Suprapubic skin (tissue), 4 donors: ENCODE results near the gene HLCS. TPM values are rescaled to one million over a fixed set of nuclear protein-coding genes. Genes with fewer than 3 reads are reported as not detected.

Experiments used
- DNase-seq, 2 donors: peaks; one replicate each; pipeline ENCODE4 v3.0.0-alpha.2; 2019; ENCODE audit warnings: low spot score in 2 of 2
- H3K27ac ChIP-seq: fragments of 200-600 bp; sonication (generic); one replicate; pipeline ENCODE4 v1.5.1; 2019
- H3K27me3 ChIP-seq: fragments of 200-600 bp; sonication (generic); one replicate; pipeline ENCODE4 v1.5.1; 2019
- H3K36me3 ChIP-seq: fragments of 200-600 bp; sonication (generic); one replicate; pipeline ENCODE4 v1.5.1; 2019
- H3K4me1 ChIP-seq: fragments of 200-600 bp; sonication (generic); one replicate; pipeline ENCODE4 v1.5.1; 2019
- H3K4me3 ChIP-seq: fragments of 200-600 bp; sonication (generic); one replicate; pipeline ENCODE4 v1.5.1; 2019; ENCODE audit warnings: mild to moderate bottlenecking
- H3K9me3 ChIP-seq: fragments of 200-600 bp; sonication (generic); one replicate; pipeline ENCODE4 v1.5.1; 2019
- CTCF ChIP-seq, 2 donors: fragments of 200-600 bp in 1 of 2; fragments of 450-650 bp in 1 of 2; sonication (generic) in 1 of 2; IDR thresholded peaks; one replicate each; pipeline ENCODE4 v1.5.1; 2016 to 2019; ENCODE audit warnings: antibody characterized with exemption in 2 of 2, mild to moderate bottlenecking in 1 of 2, moderate library complexity in 1 of 2
- EP300 ChIP-seq: sonication (generic); formaldehyde crosslinking; IDR thresholded peaks from one replicate; pipeline ENCODE4 v1.6.1; 2017; ENCODE audit warnings: antibody characterized with exemption
- POLR2A ChIP-seq, 2 donors: fragments of 450-650 bp; IDR thresholded peaks; one replicate each; pipeline ENCODE4 v1.6.1; 2017; ENCODE audit warnings: antibody characterized with exemption in 2 of 2, mild to moderate bottlenecking in 2 of 2, moderate library complexity in 2 of 2
- POLR2AphosphoS5 ChIP-seq, 3 donors: sonication (generic); formaldehyde crosslinking; IDR thresholded peaks; one replicate each; pipeline ENCODE4 v1.6.1; 2017; ENCODE audit warnings: antibody characterized with exemption in 3 of 3
- WGBS: methylation state at CpG from one replicate; pipeline ENCODE4 v1.1.5; 2018; 5-methylcytosine and 5-hydroxymethylcytosine counted together
- total RNA-seq, 4 donors: library from RNA; depleted of rRNA; stranded (reverse); fragments of >200 nt; gene quantifications; one replicate each; pipeline ENCODE4 v1.1.0, GENCODE V29; 2016

The HLCS gene
- total RNA-seq, 4 donors from 2014 or later, result 8.4 to 16.1 (median 11.5) TPM

DNA sequence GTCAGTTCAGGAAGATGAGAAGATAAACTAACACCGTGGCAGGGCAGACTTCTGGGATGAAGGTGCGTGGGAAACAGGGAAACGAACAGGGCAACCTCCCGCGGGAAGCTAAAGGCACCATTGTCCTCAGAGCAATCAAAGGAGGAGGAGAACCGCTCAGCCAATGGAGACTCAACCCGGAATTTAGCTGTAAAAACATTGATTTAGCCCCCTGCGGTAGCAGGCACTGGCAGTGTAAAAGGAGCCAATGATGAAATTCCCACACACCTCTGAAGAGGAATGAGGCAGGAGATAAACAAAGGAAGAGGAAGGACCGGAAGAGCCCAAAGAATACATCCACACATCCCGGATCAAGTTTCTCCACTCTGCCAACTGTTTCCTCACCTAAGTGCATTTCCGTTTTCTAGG is 19.5 kb downstream of the HLCS start:
- Histone ChIP-seq H3K27ac (no peak overlapping the region), H3K36me3 (peaks cover 32% of the 10 kb centered on the region), H3K9me3 (peaks cover 6% of the 10 kb centered on the region), H3K4me3 (no peak overlapping the region), H3K27me3 (no peaks in the 10 kb centered on the region), H3K4me1 (no peaks in the 10 kb centered on the region)
- no peak for DNase-seq
- TF ChIP-seq CTCF (IDR thresholded peaks at IDR 0.05) (no peak), POLR2A (IDR thresholded peaks at IDR 0.05) (no peak), EP300 (no peak), POLR2AphosphoS5 (IDR thresholded peaks at IDR 0.05) (no peak)
- 71% methylated on average over 11 of the region's 11 CpGs for WGBS

- Histone ChIP-seq H3K4me3 (no peak overlapping the region), H3K27ac (no peak overlapping the region), H3K36me3 (peaks cover 26% of the 10 kb centered on the region), H3K27me3 (no peaks in the 10 kb centered on the region), H3K9me3 (peaks cover 6% of the 10 kb centered on the region), H3K4me1 (no peaks in the 10 kb centered on the region)
- TF ChIP-seq CTCF (IDR thresholded peaks at IDR 0.05), result no peak
- no peak for TF ChIP-seq EP300
- TF ChIP-seq POLR2A (IDR thresholded peaks at IDR 0.05), result no peak
- no peak for TF ChIP-seq POLR2AphosphoS5 (IDR thresholded peaks at IDR 0.05)
- WGBS, result 92% methylated on average over 6 of the region's 6 CpGs
- no peak for DNase-seq
Observed at GRCh38 chr21:36945496-36946138, 20.9 kb downstream of the HLCS start.

- Histone ChIP-seq H3K4me1 (peaks cover 7% of the 10 kb centered on the region), H3K36me3 (peaks cover 13% of the 10 kb centered on the region), H3K27ac (no peak overlapping the region), H3K4me3 (no peak overlapping the region), H3K9me3 (no peaks in the 10 kb centered on the region), H3K27me3 (no peaks in the 10 kb centered on the region)
- DNase-seq, result no peak
- WGBS, result 97% methylated on average over 21 of the region's 24 CpGs
- TF ChIP-seq POLR2AphosphoS5 (IDR thresholded peaks at IDR 0.05) (no peak), POLR2A (IDR thresholded peaks at IDR 0.05) (no peak), CTCF (IDR thresholded peaks at IDR 0.05) (no peak), EP300 (no peak)
Observed at GRCh38 chr21:36936361-36937135, 29.9 kb downstream of the HLCS start.

DNA sequence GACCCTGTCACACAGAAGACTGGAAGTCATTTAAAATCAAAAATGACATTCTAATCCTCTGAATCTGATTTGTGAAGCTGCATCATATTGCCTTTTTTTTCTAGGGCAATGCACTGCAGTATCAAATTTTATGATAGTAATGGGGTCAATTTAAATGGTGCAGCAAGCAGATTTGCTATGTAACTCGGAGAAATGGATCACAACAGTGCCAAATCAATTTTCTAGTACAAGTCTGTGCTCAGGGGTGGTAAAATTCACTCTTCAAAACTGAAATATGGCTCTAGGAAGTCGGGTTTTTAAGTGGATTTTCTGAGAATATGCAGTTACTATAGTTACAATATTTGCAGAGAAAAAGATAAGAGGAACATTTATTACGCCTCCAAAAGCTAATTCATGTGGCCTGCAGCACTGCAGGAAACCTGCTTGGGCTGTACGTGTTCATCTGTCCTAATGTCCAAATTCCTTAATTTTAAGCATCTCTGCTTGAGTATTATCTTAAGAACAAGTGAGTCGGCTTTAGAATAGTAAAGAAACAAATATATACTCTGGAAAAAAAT is 31.5 kb downstream of the HLCS start:
- Histone ChIP-seq H3K27me3 (no peaks in the 10 kb centered on the region), H3K36me3 (peaks cover 13% of the 10 kb centered on the region), H3K27ac (no peak overlapping the region), H3K4me3 (no peak overlapping the region), H3K9me3 (no peaks in the 10 kb centered on the region), H3K4me1 (peaks cover 7% of the 10 kb centered on the region)
- TF ChIP-seq CTCF (IDR thresholded peaks at IDR 0.05) (no peak), POLR2A (IDR thresholded peaks at IDR 0.05) (no peak), EP300 (no peak), POLR2AphosphoS5 (IDR thresholded peaks at IDR 0.05) (no peak)
- DNase-seq, result no peak
- WGBS, result 57% methylated on average over 5 of the region's 5 CpGs

GRCh38 chr21:36932161-36932816 is 34.2 kb downstream of the HLCS start:
- Histone ChIP-seq H3K4me1 (no peaks in the 10 kb centered on the region), H3K27ac (no peak overlapping the region), H3K4me3 (no peak overlapping the region), H3K9me3 (no peaks in the 10 kb centered on the region), H3K27me3 (no peaks in the 10 kb centered on the region), H3K36me3 (peaks cover 12% of the 10 kb centered on the region)
- no peak for TF ChIP-seq POLR2AphosphoS5 (IDR thresholded peaks at IDR 0.05)
- WGBS, result 84% methylated on average over 3 of the region's 3 CpGs
- DNase-seq, result no peak
